ENCODE data around the gene UBR2.

DNA sequence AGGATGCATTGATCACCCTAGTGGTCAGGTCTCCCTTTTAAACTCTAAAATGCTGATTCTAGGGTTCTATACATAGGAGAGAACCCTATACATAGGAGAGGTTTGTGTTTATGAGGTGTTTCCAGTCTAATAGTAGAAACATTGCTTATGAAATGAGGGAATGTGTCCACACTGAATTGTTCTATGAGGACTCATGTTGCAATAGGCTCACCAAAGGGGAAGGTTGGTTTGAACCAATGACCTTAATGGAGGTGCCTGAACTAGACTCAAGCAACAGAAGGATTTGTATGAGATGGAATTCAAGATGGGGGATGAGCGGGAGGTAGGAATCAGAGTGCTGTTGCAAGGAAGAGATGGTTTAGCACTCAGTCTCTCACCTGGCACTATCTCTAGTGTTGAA, 33.5 kb upstream of the UBR2 start:
- TF ChIP-seq REST (IDR thresholded peaks at IDR 0.05; ENCODE audit: low read depth) (no peak), EP300 (IDR thresholded peaks at IDR 0.05; ENCODE audit: borderline replicate concordance) (no peak), EGR1 (IDR thresholded peaks at IDR 0.05) (no peak), FOXM1 (IDR thresholded peaks at IDR 0.05; ENCODE audit: borderline replicate concordance, low read depth) (no peak), YY1 (IDR thresholded peaks at IDR 0.05; ENCODE audit: low read depth) (no peak), ZBTB7A (IDR thresholded peaks at IDR 0.05; ENCODE audit: low read depth) (no peak), MAX (IDR thresholded peaks at IDR 0.05) (no peak), RAD21 (IDR thresholded peaks at IDR 0.05; ENCODE audit: low read depth) (no peak), TEAD4 (IDR thresholded peaks at IDR 0.05) (no peak), CEBPB (IDR thresholded peaks at IDR 0.05) (no peak), NFIC (IDR thresholded peaks at IDR 0.05) (no peak)
- TF ChIP-seq, protein P1, sequence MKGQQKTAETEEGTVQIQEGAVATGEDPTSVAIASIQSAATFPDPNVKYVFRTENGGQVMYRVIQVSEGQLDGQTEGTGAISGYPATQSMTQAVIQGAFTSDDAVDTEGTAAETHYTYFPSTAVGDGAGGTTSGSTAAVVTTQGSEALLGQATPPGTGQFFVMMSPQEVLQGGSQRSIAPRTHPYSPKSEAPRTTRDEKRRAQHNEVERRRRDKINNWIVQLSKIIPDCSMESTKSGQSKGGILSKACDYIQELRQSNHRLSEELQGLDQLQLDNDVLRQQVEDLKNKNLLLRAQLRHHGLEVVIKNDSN (IDR thresholded peaks at IDR 0.05), result no peak
